ENCODE measurements around the gene TSPAN9. TPM values are rescaled to one million over a fixed set of nuclear protein-coding genes. Genes with fewer than 3 reads are reported as not detected.

Gene TSPAN9
- total RNA-seq, 1 donor from 2014 or later, result 17.7 TPM

GRCh38 chr12:3091382-3092241, 14.4 kb downstream of the TSPAN9 start:
- Histone ChIP-seq H3K36me3 (ENCODE audit: control insufficient read depth, insufficient read depth, low read length) (peaks cover 2% of the 10 kb centered on the region), H3K27me3 (ENCODE audit: control insufficient read depth, insufficient read depth, low read length) (no peaks in the 10 kb centered on the region), H3K4me3 (ENCODE audit: low read depth, low read length) (no peak overlapping the region)
- TF ChIP-seq, protein P1, sequence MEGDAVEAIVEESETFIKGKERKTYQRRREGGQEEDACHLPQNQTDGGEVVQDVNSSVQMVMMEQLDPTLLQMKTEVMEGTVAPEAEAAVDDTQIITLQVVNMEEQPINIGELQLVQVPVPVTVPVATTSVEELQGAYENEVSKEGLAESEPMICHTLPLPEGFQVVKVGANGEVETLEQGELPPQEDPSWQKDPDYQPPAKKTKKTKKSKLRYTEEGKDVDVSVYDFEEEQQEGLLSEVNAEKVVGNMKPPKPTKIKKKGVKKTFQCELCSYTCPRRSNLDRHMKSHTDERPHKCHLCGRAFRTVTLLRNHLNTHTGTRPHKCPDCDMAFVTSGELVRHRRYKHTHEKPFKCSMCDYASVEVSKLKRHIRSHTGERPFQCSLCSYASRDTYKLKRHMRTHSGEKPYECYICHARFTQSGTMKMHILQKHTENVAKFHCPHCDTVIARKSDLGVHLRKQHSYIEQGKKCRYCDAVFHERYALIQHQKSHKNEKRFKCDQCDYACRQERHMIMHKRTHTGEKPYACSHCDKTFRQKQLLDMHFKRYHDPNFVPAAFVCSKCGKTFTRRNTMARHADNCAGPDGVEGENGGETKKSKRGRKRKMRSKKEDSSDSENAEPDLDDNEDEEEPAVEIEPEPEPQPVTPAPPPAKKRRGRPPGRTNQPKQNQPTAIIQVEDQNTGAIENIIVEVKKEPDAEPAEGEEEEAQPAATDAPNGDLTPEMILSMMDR (IDR thresholded peaks at IDR 0.05; ENCODE audit: insufficient read depth, low read length, poor library complexity, severe bottlenecking), result no peak
- DNase-seq (ENCODE audit: low read depth), result no peak

GRCh38 chr12:3092764-3093163, 15.6 kb downstream of the TSPAN9 start:
- no peak for DNase-seq (ENCODE audit: low read depth)
- TF ChIP-seq, protein P1 (IDR thresholded peaks at IDR 0.05; ENCODE audit: insufficient read depth, low read length, poor library complexity, severe bottlenecking), result no peak

DNA sequence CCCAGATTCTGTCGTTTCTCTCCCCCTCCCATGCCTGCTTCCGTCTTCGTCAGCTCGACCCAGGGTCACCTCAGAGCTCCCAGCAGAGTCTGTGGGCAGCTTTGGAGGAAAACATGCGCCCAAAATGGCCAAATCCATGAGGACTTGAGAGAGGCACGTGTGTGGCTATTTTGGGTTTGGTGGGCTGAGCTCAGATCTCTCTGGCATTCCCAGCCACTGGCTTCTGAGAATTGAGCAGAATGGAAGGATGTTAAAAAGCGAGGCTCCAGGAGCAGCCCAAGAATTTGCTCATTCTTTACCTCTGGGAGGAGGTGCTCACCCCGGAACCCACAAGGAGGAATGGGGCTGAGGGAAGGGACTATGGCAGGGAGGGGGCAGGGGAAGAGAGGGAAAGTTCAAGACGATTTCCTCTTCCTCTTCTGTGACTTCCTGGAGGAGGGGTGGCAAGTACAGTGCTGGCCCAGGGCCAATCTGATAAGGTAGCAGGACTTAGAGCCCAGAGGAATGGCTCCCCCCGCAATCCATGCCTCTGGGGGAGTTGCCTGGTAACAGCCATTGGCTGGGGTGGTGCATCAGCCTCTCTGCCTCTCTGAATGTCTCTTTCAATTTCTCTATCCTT, 20.1 kb downstream of the TSPAN9 start:
- H3K27me3 ChIP-seq (ENCODE audit: control insufficient read depth, insufficient read depth, low read length), result no peaks in the 10 kb centered on the region
- no peak overlapping the region for H3K4me3 ChIP-seq (ENCODE audit: low read depth, low read length)
- TF ChIP-seq, protein P1 (IDR thresholded peaks at IDR 0.05; ENCODE audit: insufficient read depth, low read length, poor library complexity, severe bottlenecking), result no peak
- H3K36me3 ChIP-seq (ENCODE audit: control insufficient read depth, insufficient read depth, low read length), result no peaks in the 10 kb centered on the region
- no peak for DNase-seq (ENCODE audit: low read depth)

More at GRCh38 chr12:3092764-3093163, 15.6 kb downstream of the TSPAN9 start:
- no peak overlapping the region for H3K4me3 ChIP-seq (ENCODE audit: low read depth, low read length)
- peaks cover 2% of the 10 kb centered on the region for H3K36me3 ChIP-seq (ENCODE audit: control insufficient read depth, insufficient read depth, low read length)
- H3K27me3 ChIP-seq (ENCODE audit: control insufficient read depth, insufficient read depth, low read length), result no peaks in the 10 kb centered on the region

DNA sequence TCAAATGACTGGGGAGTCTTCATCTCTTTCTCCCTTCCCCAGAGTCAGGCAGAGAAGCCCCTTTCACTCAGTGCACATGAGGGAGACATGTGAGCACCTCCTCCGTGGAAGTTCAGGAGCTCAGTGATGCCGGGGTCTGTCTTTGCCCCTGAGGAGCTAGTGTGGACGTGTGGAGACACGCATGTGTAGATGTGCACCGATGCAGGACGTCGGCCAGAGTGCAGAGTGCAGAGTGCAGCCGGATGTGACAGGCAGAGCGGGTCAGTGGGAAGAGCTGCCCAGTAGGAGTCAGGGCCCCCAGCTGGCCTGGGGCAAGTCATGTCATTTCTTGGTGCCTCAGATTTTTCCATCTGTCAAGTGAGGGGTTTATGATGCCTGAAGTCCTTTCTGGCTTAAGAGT, 20.7 kb downstream of the TSPAN9 start:
- TF ChIP-seq, protein P1 (IDR thresholded peaks at IDR 0.05; ENCODE audit: insufficient read depth, low read length, poor library complexity, severe bottlenecking), result no peak
- Histone ChIP-seq H3K27me3 (ENCODE audit: control insufficient read depth, insufficient read depth, low read length) (no peaks in the 10 kb centered on the region), H3K36me3 (ENCODE audit: control insufficient read depth, insufficient read depth, low read length) (no peaks in the 10 kb centered on the region), H3K4me3 (ENCODE audit: low read depth, low read length) (no peak overlapping the region)
- DNase-seq (ENCODE audit: low read depth), result no peak

- TF ChIP-seq, protein P1 (IDR thresholded peaks at IDR 0.05; ENCODE audit: insufficient read depth, low read length, poor library complexity, severe bottlenecking), result no peak
- Histone ChIP-seq H3K4me3 (ENCODE audit: low read depth, low read length) (no peak overlapping the region), H3K27me3 (ENCODE audit: control insufficient read depth, insufficient read depth, low read length) (no peaks in the 10 kb centered on the region)
Observed at GRCh38 chr12:3098436-3098835, 21.3 kb downstream of the TSPAN9 start.

More at GRCh38 chr12:3098436-3098835, 21.3 kb downstream of the TSPAN9 start:
- no peaks in the 10 kb centered on the region for H3K36me3 ChIP-seq (ENCODE audit: control insufficient read depth, insufficient read depth, low read length)
- no peak for DNase-seq (ENCODE audit: low read depth)

Data from kidney epithelial cell (primary cell).